Measurements from ENCODE around the gene XYLT1.
"Not testable (repeated sequence)": the region's sequence is repeated elsewhere in the genome, so short reads cannot be mapped to it uniquely, and the experiment has no call there.

Gene XYLT1, protein sequence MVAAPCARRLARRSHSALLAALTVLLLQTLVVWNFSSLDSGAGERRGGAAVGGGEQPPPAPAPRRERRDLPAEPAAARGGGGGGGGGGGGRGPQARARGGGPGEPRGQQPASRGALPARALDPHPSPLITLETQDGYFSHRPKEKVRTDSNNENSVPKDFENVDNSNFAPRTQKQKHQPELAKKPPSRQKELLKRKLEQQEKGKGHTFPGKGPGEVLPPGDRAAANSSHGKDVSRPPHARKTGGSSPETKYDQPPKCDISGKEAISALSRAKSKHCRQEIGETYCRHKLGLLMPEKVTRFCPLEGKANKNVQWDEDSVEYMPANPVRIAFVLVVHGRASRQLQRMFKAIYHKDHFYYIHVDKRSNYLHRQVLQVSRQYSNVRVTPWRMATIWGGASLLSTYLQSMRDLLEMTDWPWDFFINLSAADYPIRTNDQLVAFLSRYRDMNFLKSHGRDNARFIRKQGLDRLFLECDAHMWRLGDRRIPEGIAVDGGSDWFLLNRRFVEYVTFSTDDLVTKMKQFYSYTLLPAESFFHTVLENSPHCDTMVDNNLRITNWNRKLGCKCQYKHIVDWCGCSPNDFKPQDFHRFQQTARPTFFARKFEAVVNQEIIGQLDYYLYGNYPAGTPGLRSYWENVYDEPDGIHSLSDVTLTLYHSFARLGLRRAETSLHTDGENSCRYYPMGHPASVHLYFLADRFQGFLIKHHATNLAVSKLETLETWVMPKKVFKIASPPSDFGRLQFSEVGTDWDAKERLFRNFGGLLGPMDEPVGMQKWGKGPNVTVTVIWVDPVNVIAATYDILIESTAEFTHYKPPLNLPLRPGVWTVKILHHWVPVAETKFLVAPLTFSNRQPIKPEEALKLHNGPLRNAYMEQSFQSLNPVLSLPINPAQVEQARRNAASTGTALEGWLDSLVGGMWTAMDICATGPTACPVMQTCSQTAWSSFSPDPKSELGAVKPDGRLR

DNA sequence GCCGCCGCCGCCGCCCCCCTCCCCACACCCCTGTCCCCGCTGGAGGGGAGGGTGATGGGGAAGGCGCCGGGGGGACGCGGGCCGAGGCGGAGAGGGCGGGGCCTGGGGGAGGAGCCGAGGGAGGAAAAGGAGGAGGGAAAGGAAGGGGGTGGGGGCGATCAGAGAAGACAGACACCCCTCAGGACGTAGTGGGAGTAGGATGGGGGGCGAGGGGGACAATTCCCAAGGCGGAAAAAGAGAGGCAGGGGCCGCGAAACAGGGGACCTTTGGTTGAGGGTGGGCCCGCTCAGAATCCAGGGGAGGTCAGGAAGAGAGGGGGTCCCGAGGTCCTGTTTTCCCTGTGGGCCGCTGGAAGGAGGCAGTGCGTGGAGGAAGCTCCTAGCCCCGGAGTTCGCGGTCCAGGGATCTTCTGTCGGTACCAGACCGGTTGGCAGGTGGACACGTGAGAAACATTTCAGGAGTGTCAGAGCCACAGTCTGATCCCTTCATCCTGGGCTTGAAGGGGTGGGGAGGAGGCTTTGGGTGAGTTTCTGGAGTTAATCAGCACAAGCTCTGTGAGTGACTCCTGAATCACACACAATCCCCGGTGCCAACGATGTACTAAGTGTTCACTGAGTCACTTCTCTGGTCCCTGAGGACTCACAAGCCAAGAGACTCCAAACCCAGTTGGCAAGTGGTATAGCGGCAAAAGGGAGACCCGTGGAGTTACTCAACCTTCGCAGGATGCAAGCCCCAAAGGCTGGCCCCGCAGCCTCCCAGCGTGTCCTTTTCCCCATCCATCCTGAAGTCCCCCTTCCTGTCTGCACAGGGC is at the start of gene XYLT1:
Gene XYLT1 (minus strand): TSS at position 53 of the 811 bp plus-strand sequence. CDS start 164 bp downstream, outside the sequence.
- no peak for DNase-seq (ENCODE audit: low read depth in 2 of 2)

DNA sequence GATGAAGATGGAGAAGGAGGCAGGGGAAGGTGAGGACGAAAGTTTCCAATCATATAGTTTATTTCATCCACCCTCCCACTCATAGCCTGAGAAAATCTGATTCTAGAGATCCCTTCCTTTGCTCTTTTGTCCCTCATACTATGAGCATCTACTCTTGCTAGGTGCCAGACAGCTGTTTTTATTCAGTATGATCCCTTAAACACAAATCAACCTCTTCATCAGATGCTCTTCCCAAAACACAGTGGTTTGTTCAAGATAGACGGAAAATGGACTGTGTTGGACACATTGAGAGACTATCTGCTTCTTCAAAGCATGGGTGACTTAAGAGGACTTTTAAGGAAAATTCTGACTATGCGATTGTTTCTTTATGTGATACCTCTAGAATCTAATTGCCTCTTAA is 49.4 kb upstream of the XYLT1 start:
- no peak for DNase-seq (ENCODE audit: low read depth in 2 of 2)

DNA sequence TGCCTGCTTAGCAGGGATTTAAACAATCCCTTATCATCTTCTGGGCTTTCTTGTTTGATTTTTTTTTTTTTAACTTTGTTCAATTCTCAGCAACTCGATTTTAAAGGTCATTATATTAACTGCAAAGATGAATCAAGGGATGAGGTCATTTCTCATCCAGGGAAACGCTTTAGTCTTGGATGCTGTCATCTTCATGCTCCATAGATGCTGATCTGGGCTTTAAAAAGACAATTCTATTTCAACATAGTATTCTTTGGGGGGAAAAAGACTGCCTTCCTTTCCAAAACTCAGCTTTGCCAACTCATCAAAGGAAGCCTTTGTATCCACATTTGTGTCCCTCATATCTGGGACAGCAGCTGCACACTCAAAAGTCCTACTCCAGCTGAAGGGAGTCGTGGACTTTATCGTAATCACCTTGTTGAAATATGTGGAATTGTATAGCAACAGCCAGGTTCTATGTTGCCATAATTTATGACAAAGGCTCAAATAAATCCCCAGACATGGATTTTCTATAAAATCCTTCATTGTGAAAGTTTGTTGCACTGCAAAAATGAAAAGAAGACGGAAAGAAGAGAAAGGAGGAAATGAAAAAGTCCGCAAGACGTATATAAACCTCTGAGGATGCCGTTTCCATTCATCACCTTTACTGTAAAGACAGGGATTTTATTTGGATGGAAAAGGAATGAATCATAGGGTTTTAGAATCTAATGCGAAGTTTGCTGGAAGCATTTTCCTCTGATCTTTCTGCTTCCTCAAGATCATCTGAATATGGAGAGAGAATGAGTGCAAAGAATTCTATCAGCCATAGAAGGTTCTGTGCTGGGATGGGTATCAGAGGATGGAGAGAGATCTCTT is 48.6 kb upstream of the XYLT1 start:
- DNase-seq (ENCODE audit: low read depth in 2 of 2) = no peak

DNA sequence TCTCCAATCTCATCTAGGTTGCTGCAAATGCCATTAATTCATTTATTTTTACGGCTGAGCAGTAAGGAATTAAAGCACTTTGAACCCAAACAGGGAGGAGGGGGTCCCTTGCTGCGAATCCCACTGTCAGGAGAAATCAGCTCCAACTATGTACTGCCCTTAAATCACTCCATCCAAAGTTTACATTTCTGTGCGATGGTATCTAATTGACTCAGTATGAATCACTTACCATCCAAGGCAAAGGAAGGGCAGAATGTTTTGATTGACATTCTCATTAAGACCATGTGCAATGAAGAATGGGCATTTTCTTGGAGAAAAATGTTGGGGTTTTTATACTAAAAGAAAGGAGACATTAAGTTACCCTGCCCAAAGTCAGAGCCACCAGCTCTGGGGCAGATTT is 47.7 kb upstream of the XYLT1 start:
- no peak for DNase-seq (ENCODE audit: low read depth in 2 of 2)

- DNase-seq (ENCODE audit: low read depth in 2 of 2) = no peak
Measured at GRCh38 chr16:17515421-17516210, 44.9 kb upstream of the XYLT1 start.

DNA sequence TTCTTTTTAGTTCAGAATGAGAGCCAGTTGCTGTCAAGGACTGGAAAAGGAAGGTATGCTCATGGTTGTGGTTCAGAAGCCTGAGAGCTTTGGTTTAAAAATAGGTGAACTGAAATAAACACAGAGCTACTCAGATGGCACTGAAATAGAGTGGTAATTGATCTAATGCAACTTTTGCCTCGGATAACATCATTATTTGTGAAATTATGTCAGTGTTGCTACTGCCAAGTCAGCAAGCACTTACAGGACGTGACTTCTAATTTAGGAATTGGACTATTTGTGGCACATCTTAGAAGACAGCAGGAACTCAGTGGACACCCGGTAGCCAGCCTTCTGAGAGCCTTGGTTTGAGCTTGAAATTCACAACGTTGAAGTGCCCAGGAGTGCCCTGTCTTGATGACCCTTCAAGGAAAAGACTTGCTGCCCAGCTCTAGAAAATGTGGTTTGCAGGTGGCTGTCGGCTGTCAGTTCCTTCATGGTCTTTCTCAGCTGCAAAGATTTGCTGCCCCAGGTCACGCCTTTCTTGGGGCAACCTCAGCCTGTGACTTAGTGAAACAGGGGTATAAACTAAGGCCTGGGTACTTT is 42.0 kb upstream of the XYLT1 start:
- no peak for DNase-seq (ENCODE audit: low read depth in 2 of 2)

DNA sequence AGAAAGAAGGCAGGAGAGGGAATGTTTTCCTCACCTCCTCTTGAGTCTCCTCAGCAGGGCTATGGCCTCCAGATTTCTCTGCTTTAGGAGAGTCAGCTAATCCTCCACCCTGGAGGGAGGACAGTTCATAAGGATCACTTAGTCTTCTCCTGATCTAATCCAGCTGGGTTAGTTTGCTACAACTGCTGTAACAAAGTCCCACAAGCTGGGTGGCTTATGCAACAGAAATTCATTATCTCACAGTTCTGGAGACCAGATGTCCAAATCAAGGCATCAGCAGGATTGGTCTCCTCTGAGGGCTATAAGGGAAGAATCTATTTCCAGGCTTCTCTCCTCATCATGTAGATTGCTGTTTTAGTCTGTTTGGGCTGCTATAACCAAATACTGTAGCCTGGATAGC is 40.6 kb upstream of the XYLT1 start:
- DNase-seq (ENCODE audit: low read depth in 2 of 2) = no peak

- DNase-seq (ENCODE audit: low read depth in 2 of 2) = no peak
Measured at GRCh38 chr16:17510567-17510966, 39.8 kb upstream of the XYLT1 start.

- no peak for DNase-seq (ENCODE audit: low read depth in 2 of 2)
Measured at GRCh38 chr16:17509194-17509593, 38.4 kb upstream of the XYLT1 start.

DNA sequence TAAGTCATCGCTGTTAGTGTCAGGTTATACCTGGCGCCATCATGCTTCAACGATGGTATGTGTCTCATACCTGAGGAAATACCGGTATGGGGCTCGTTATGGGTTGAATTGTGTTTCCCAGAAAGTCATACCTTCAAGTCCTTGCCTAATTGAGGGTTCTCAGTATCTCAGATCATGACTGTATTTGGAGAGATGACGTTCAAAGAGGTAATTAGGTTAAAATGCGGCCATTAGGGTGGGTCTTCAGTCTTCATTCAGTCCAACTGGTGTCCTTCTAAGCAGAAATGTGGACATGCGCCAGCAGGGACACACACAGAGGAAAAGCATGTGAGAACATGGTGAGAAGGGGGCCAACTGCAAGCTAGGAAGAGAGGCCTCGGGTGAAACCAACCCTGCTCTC is 37.5 kb upstream of the XYLT1 start:
- DNase-seq (ENCODE audit: low read depth in 2 of 2) = no peak

GRCh38 chr16:17507516-17507915 is 36.8 kb upstream of the XYLT1 start:
- not testable (repeated sequence) for DNase-seq (ENCODE audit: low read depth in 2 of 2)

DNA sequence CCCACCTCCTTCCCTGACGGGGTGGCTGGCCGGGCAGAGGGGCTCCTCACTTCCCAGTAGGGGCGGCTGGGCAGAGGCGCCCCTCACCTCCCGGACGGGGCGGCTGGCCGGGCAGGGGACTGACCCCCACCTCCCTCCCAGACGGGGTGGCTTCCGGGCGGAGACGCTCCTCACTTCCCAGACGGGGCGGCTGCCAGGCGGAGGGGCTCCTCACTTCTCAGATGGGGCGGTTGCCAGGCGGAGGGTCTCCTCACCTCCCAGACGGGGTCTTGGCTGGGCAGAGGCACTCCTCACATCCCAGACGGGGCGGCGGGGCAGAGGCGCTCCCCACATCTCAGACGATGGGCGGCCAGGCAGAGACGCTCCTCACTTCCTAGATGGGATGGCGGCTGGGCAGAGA is 35.1 kb upstream of the XYLT1 start:
- not testable (repeated sequence) for DNase-seq (ENCODE audit: low read depth in 2 of 2)

- DNase-seq (ENCODE audit: low read depth in 2 of 2) = no peak
Measured at GRCh38 chr16:17504050-17504449, 33.3 kb upstream of the XYLT1 start.

GRCh38 chr16:17503331-17503730 is 32.6 kb upstream of the XYLT1 start:
- DNase-seq (ENCODE audit: low read depth in 2 of 2) = no peak

GRCh38 chr16:17501321-17501720 is 30.6 kb upstream of the XYLT1 start:
- no peak for DNase-seq (ENCODE audit: low read depth in 2 of 2)

DNA sequence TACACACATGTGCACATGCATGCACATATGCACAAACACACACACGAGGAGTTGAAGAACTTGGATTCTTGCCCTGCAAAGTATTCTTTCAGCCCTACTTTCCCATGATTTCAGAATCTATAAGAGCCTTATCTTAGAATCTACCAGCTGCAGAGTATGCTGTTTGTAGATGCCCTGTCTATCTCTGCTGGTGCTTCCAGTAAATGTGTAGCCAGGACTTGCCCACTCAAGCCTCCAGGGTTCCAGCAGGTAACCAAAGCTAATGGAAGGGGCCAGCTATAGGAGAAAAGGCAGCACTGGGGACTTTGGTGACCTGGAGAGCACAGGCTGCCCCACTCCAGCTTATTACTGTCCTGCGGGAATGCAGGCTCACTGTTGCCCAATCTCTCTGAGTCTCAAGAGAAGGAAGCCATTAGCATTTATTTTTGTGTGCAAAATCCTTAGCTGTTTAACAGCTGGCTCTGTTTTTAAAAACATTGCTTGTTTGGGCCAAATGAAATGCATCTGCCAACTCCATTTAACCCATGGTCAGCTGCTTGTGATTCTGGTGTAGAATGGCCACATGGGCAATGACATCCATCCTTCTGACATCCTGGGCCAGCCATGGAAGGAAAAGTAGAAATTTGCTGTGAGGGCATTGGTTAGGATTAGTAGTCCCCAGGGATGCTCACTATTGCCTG is 28.6 kb upstream of the XYLT1 start:
- no peak for DNase-seq (ENCODE audit: low read depth in 2 of 2)

- DNase-seq (ENCODE audit: low read depth in 2 of 2) = no peak
Measured at GRCh38 chr16:17497648-17498047, 26.9 kb upstream of the XYLT1 start.

DNA sequence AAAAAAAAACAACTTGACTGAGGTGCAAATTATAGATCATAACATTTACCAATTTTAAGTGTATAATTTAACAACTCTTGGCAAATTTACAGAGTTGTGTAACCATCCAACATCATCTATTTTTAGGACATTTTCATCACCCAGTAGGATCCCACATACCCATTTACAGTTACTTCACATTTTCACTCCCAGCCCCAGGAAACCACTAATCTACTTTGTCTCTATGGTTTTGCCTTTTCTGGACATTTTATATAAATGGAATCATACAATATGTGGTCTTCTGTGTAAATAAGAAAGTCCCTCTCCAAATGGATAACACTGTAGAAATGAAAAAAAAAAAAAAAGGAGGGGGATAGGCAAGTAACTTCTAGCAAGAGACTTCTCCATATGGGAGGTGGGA is 26.1 kb upstream of the XYLT1 start:
- DNase-seq (ENCODE audit: low read depth in 2 of 2) = no peak

GRCh38 chr16:17493012-17493411 is 22.3 kb upstream of the XYLT1 start:
- no peak for DNase-seq (ENCODE audit: low read depth in 2 of 2)

Measured in stimulated activated CD8-positive, alpha-beta memory T cell treated with anti-CD3 and anti-CD28 coated beads, Interleukin-15, amount 100 ng/mL, for 4 hours (primary cell).